SK-N-SH (cell line): ENCODE data around the gene SMKR1. TPM values are rescaled to one million over a fixed set of nuclear protein-coding genes. Genes with fewer than 3 reads are reported as not detected.

ENCODE experiments used
- CTCF ChIA-PET: fragments of 300-600, 350-600 bp; formaldehyde crosslinking; extraction: SDS; loops from one replicate; lab custom pipeline; 2021; lab: Yijun Ruan, JAX
- POLR2A ChIA-PET: fragments of 350-600 bp; sonication (Branson Sonifier 250); formaldehyde crosslinking; extraction: SDS; loops from one replicate; lab custom pipeline; 2020; ENCODE audit warnings: antibody characterized with exemption, inconsistent platforms; lab: Yijun Ruan, JAX
- DNase-seq: peaks from one replicate; pipeline ENCODE4 v3.0.0; 2012
- H2AFZ ChIP-seq: fragments of 200-600 bp; sonication (generic); 2 replicates; pipeline ENCODE4 v1.8.1; 2016; ENCODE audit warnings: antibody characterized with exemption, mild to moderate bottlenecking, low read depth
- H3F3A ChIP-seq: fragments of 200-600 bp; sonication (generic); replicated peaks from 2 replicates; pipeline ENCODE3; 2016; ENCODE audit warnings: antibody characterized with exemption, mild to moderate bottlenecking; ENCODE audit not compliant: insufficient read depth
- H3K27ac ChIP-seq, 2 experiments: fragments of 200-500 bp in 1 of 2; fragments of 200-600 bp in 1 of 2; sonication (Bioruptor generic) in 1 of 2; sonication (generic), shearing (Covaris generic) in 1 of 2; 2 replicates each; pipeline versions ENCODE4 v1.5.1 to v1.6.1; 2014 to 2016; ENCODE audit warnings: low read depth in 2 of 2, inconsistent platforms in 1 of 2, low read length in 1 of 2, mild to moderate bottlenecking in 1 of 2, mixed read lengths in 1 of 2
- H3K27me3 ChIP-seq: fragments of 200-600 bp; sonication (generic), shearing (Covaris generic); 2 replicates; pipeline ENCODE4 v1.6.1; 2016; ENCODE audit warnings: mixed run types; ENCODE audit not compliant: insufficient read depth
- H3K36me3 ChIP-seq, 2 experiments: fragments of 200-500 bp in 1 of 2; fragments of 200-600 bp in 1 of 2; sonication (Bioruptor generic) in 1 of 2; sonication (generic) in 1 of 2; replicated peaks in 1 of 2; 2 replicates each; pipeline versions ENCODE3 to v1.5.1; 2014 to 2016; ENCODE audit warnings: low read length in 1 of 2, mild to moderate bottlenecking in 1 of 2; ENCODE audit not compliant: insufficient read depth in 2 of 2, control insufficient read depth in 1 of 2
- H3K4me1 ChIP-seq, 2 experiments: fragments of 200-500 bp in 1 of 2; fragments of 200-600 bp in 1 of 2; sonication (Bioruptor generic) in 1 of 2; sonication (generic), shearing (Covaris generic) in 1 of 2; 2 replicates each; pipeline versions ENCODE4 v1.5.1 to v1.6.1; 2014 to 2016; ENCODE audit warnings: low read depth in 1 of 2, low read length in 1 of 2, mixed run types in 1 of 2; ENCODE audit not compliant: insufficient read depth in 2 of 2, control insufficient read depth in 1 of 2
- H3K4me2 ChIP-seq: fragments of 200-600 bp; sonication (generic), shearing (Covaris generic); 2 replicates; pipeline ENCODE4 v1.6.1; 2017; ENCODE audit warnings: mixed run types
- H3K4me3 ChIP-seq, 2 experiments: fragments of 200-500 bp in 1 of 2; fragments of 200-600 bp in 1 of 2; sonication (Bioruptor generic) in 1 of 2; sonication (generic), shearing (Covaris generic) in 1 of 2; 2 replicates each; pipeline versions ENCODE4 v1.5.1 to v1.8.1; 2014 to 2016; ENCODE audit warnings: low read depth in 2 of 2, inconsistent platforms in 1 of 2, low read length in 1 of 2, mild to moderate bottlenecking in 1 of 2, mixed read lengths in 1 of 2, moderate library complexity in 1 of 2
- H3K79me2 ChIP-seq: fragments of 200-600 bp; sonication (generic); 2 replicates; pipeline ENCODE4 v1.8.1; 2017; ENCODE audit warnings: mild to moderate bottlenecking; ENCODE audit not compliant: insufficient read depth
- H3K9ac ChIP-seq: fragments of 200-600 bp; sonication (generic); 2 replicates; pipeline ENCODE4 v1.6.1; 2017; ENCODE audit warnings: mixed run types
- H3K9me2 ChIP-seq: fragments of 200-600 bp; sonication (generic); 2 replicates; pipeline ENCODE4 v1.6.1; 2017; ENCODE audit warnings: mixed run types
- H3K9me3 ChIP-seq: fragments of 200-600 bp; sonication (generic); 2 replicates; pipeline ENCODE4 v1.6.1; 2017; ENCODE audit warnings: mixed run types, mild to moderate bottlenecking, moderate library complexity
- H4K20me1 ChIP-seq: fragments of 200-600 bp; sonication (generic); 2 replicates; pipeline ENCODE4 v1.6.1; 2017; ENCODE audit warnings: mild to moderate bottlenecking, mixed run types; ENCODE audit not compliant: insufficient read depth
- CHD2 ChIP-seq: fragments of 150-350 bp; IDR thresholded peaks from 2 replicates; pipeline ENCODE4 v1.6.1; 2018; ENCODE audit warnings: low read length; ENCODE audit not compliant: partially characterized antibody
- EZH2phosphoT487 ChIP-seq: fragments of 200-600 bp; sonication (generic); IDR thresholded peaks from 2 replicates; pipeline ENCODE4 v1.6.1; 2017; ENCODE audit warnings: low read depth, mixed run types, mild to moderate bottlenecking, antibody characterized with exemption, moderate library complexity, borderline replicate concordance
- FOSL2 ChIP-seq: IDR thresholded peaks from 2 replicates; pipeline ENCODE4 v1.4.0; 2012; ENCODE audit warnings: low read depth, mild to moderate bottlenecking, moderate library complexity, borderline replicate concordance
- FOXM1 ChIP-seq: IDR thresholded peaks from 2 replicates; pipeline ENCODE4 v1.4.0; 2012; ENCODE audit warnings: low read depth, mild to moderate bottlenecking
- GATA2 ChIP-seq: sonication (generic); formaldehyde crosslinking; IDR thresholded peaks from 2 replicates; pipeline ENCODE4 v1.5.0; 2020; ENCODE audit warnings: mild to moderate bottlenecking, missing genetic modification reagents
- IRF3 ChIP-seq: fragments of 150-350 bp; IDR thresholded peaks from 2 replicates; pipeline ENCODE4 v1.6.1; 2016; ENCODE audit warnings: mild to moderate bottlenecking, low read depth, low read length
- MEF2A ChIP-seq: IDR thresholded peaks from 2 replicates; pipeline ENCODE4 v1.4.0; 2012; ENCODE audit warnings: low read depth, borderline replicate concordance
- NFIC ChIP-seq: IDR thresholded peaks from 2 replicates; pipeline ENCODE4 v1.4.0; 2012; ENCODE audit warnings: borderline replicate concordance
- NRF1 ChIP-seq: IDR thresholded peaks from 2 replicates; pipeline ENCODE4 v1.6.1; 2012; ENCODE audit warnings: low read depth, mild to moderate bottlenecking, low read length
- RCOR1 ChIP-seq: fragments of 150-350 bp; IDR thresholded peaks from 2 replicates; pipeline ENCODE4 v1.6.1; 2017; ENCODE audit warnings: antibody characterized with exemption, low read length
- RXRA ChIP-seq: IDR thresholded peaks from 2 replicates; pipeline ENCODE4 v1.4.0; 2012; ENCODE audit warnings: low read depth, mild to moderate bottlenecking, borderline replicate concordance
- TAF1 ChIP-seq: IDR thresholded peaks from 2 replicates; pipeline ENCODE4 v1.6.1; 2012; ENCODE audit warnings: low read depth, mild to moderate bottlenecking, low read length, moderate library complexity, borderline replicate concordance
- USF1 ChIP-seq: IDR thresholded peaks from 2 replicates; pipeline ENCODE4 v1.4.0; 2012; ENCODE audit warnings: low read depth, borderline replicate concordance
- USF2 ChIP-seq: fragments of 150-350 bp; IDR thresholded peaks from 2 replicates; pipeline ENCODE4 v1.6.1; 2017; ENCODE audit warnings: antibody characterized with exemption, low read length, low read depth, borderline replicate concordance
- YY1 ChIP-seq: IDR thresholded peaks from 2 replicates; pipeline ENCODE4 v1.4.0; 2012; ENCODE audit warnings: low read depth, mild to moderate bottlenecking
- WGBS: methylation state at CpG from one replicate; pipeline ENCODE4 v1.1.6; 2017; ENCODE audit warnings: low lambda C conversion rate; 5-methylcytosine and 5-hydroxymethylcytosine counted together
- polyA plus RNA-seq, 3 experiments: library from polyadenylated mRNA; depleted of rRNA; stranded (reverse); fragments of >200 nt; gene quantifications; 2 replicates each; pipeline ENCODE4 v1.2.3, GENCODE V29; 2012

SMKR1 gene
- polyA plus RNA-seq, 1 of the 3 experiments (the other 2 are of a cell fraction): 8.1 TPM

- no peaks in the 10 kb centered on the region for H3K9me3 ChIP-seq
- H3F3A ChIP-seq: no peaks in the 10 kb centered on the region
- no peaks in the 10 kb centered on the region for H4K20me1 ChIP-seq
- H3K9ac ChIP-seq: no peak overlapping the region
- no peak overlapping the region for H3K27ac ChIP-seq
- H3K9me2 ChIP-seq: no peaks in the 10 kb centered on the region
- H3K4me1 ChIP-seq: peaks cover 0 to 19% of the 10 kb centered on the region in 2 experiments; a peak in 2 of 4 replicates
- peaks cover 0 to 9% of the 10 kb centered on the region in 2 experiments for H3K36me3 ChIP-seq
- H3K27me3 ChIP-seq: no peaks in the 10 kb centered on the region
- no peak overlapping the region for H3K4me3 ChIP-seq
- H3K79me2 ChIP-seq: no peaks in the 10 kb centered on the region
- H2AFZ ChIP-seq: no peak overlapping the region
- TF ChIP-seq NFIC (no peak), YY1 (no peak), IRF3 (no peak), RCOR1 (no peak), GATA2 (CRISPR knock-in tag) (no peak), MEF2A (no peak), FOXM1 (no peak), USF1 (no peak), EZH2phosphoT487 (no peak), TAF1 (no peak), USF2 (no peak), NRF1 (no peak), RXRA (no peak), CHD2 (no peak), FOSL2 (no peak)
- peak; percentile 34 for DNase-seq
- ChIA-PET CTCF (interaction anchor here (0.6 to 14.8 kb wide), 18 partner anchors 9 to 482 kb away, joined by 3 to 397 read pairs (median 10); partner anchors contain the start of gene STRIP2), POLR2A (interaction anchor here (0.8 kb wide), 1 partner anchor 36 kb away, joined by 4 read pairs; the partner anchor contains the start of gene STRIP2)
- no peak overlapping the region for H3K4me2 ChIP-seq
Observed at GRCh38 chr7:129469930-129470329, 32.4 kb upstream of the SMKR1 start.

- no peak overlapping the region for H2AFZ ChIP-seq
- H3K27ac ChIP-seq: no peak overlapping the region
- peaks cover 0 to 9% of the 10 kb centered on the region in 2 experiments for H3K36me3 ChIP-seq
- no peaks in the 10 kb centered on the region for H4K20me1 ChIP-seq
- CTCF ChIA-PET: interaction anchor here (0.6 to 14.8 kb wide), 19 partner anchors 9 to 481 kb away, joined by 3 to 397 read pairs (median 9); partner anchors contain the start of gene STRIP2
- peak; percentile 69 for DNase-seq
- POLR2A ChIA-PET: interaction anchor here (0.8 kb wide), 1 partner anchor 36 kb away, joined by 4 read pairs; the partner anchor contains the start of gene STRIP2
- H3K9me3 ChIP-seq: no peaks in the 10 kb centered on the region
- TF ChIP-seq GATA2 (CRISPR knock-in tag) (peak; percentile 86), CHD2 (no peak)
- TF ChIP-seq, all 33 proteins: peak for 1
- WGBS: 67% methylated on average over 1 of the region's 1 CpG
- no peak overlapping the region for H3K9ac ChIP-seq
- H3K4me3 ChIP-seq: no peak overlapping the region
- no peak overlapping the region for H3K4me2 ChIP-seq
- no peaks in the 10 kb centered on the region for H3F3A ChIP-seq
- no peaks in the 10 kb centered on the region for H3K27me3 ChIP-seq
- H3K9me2 ChIP-seq: no peaks in the 10 kb centered on the region
- no peaks in the 10 kb centered on the region for H3K79me2 ChIP-seq
- H3K4me1 ChIP-seq: peaks cover 0 to 15% of the 10 kb centered on the region in 2 experiments; a peak in 2 of 4 replicates
Observed at GRCh38 chr7:129470411-129470810, 31.9 kb upstream of the SMKR1 start.
